DMS 273 (cell line): ENCODE results near the gene HORMAD2.

ENCODE experiments used
- DNase-seq: peaks from one replicate; lab custom pipeline; 2025; ENCODE audit not compliant: unreplicated experiment; lab: John Stamatoyannopoulos, UW

HORMAD2 gene

GRCh38 chr22:30079952-30080533, at the start of gene HORMAD2:
Gene HORMAD2, plus strand, starts transcription at chr22:30080464. Its CDS starts 13,489 bp downstream, at chr22:30093953.
- no peak for DNase-seq

- no peak for DNase-seq
These were observed 48.9 kb upstream of the HORMAD2 start for GRCh38 chr22:30031328-30031727.

GRCh38 chr22:30031764-30032455, 48.4 kb upstream of the HORMAD2 start:
- DNase-seq: no peak

GRCh38 chr22:30033137-30033536, 47.1 kb upstream of the HORMAD2 start:
- DNase-seq: no peak

GRCh38 chr22:30033901-30034300, 46.4 kb upstream of the HORMAD2 start:
- DNase-seq: no peak

- no peak for DNase-seq
These were observed 43.6 kb upstream of the HORMAD2 start for GRCh38 chr22:30036656-30037055.

- peak; percentile 5 for DNase-seq
These were observed 42.0 kb upstream of the HORMAD2 start for GRCh38 chr22:30038219-30038618.

GRCh38 chr22:30040499-30041260, 39.6 kb upstream of the HORMAD2 start:
- DNase-seq: no peak

- no peak for DNase-seq
These were observed 38.8 kb upstream of the HORMAD2 start for GRCh38 chr22:30041475-30041874.

- no peak for DNase-seq
These were observed 38.4 kb upstream of the HORMAD2 start for GRCh38 chr22:30041881-30042280.

- DNase-seq: no peak
These were observed 37.1 kb upstream of the HORMAD2 start for GRCh38 chr22:30043161-30043560.

- peak; percentile 10 for DNase-seq
These were observed 35.9 kb upstream of the HORMAD2 start for GRCh38 chr22:30044369-30044768.

GRCh38 chr22:30044881-30045493, 35.3 kb upstream of the HORMAD2 start:
- no peak for DNase-seq

- no peak for DNase-seq
These were observed 34.8 kb upstream of the HORMAD2 start for GRCh38 chr22:30045494-30045887.

GRCh38 chr22:30045901-30046715, 34.2 kb upstream of the HORMAD2 start:
- no peak for DNase-seq

- DNase-seq: no peak
These were observed 33.4 kb upstream of the HORMAD2 start for GRCh38 chr22:30046716-30047363.

GRCh38 chr22:30047364-30047738, 32.9 kb upstream of the HORMAD2 start:
- peak; percentile 11 for DNase-seq

GRCh38 chr22:30048681-30049080, 31.6 kb upstream of the HORMAD2 start:
- DNase-seq: no peak

GRCh38 chr22:30054067-30054763, 26.0 kb upstream of the HORMAD2 start:
- DNase-seq: no peak

- DNase-seq: no peak
These were observed 25.5 kb upstream of the HORMAD2 start for GRCh38 chr22:30054764-30055069.
